Measurements from ENCODE around the gene FNDC3B. TPM values are rescaled to one million over a fixed set of nuclear protein-coding genes. Genes with fewer than 3 reads are reported as not detected.

Gene FNDC3B
- total and polyA plus RNA-seq, 2 of the 8 experiments (the other 6 are each of a cell fraction or from before 2014, with no cell fraction given): 14.1 to 44.4 TPM

GRCh38 chr3:172224560-172225214 is 185.3 kb downstream of the FNDC3B start:
- FAIRE-seq (no peak), DNase-seq (ENCODE audit: low read depth in 1 of 2, low spot score in 2 of 2) (no peak)
- H3K56ac ChIP-seq (replicated peaks; ENCODE audit: insufficient read length, low read depth, low read length): no peak overlapping the region
- H3K9ac ChIP-seq (replicated peaks in 1 of 4; ENCODE audit: extremely low read depth in 1 of 4, low read depth in 3 of 4, low read length in 3 of 4): no peak overlapping the region
- H3K79me1 ChIP-seq (ENCODE audit: low read depth, low read length): no peaks in the 10 kb centered on the region
- no peak overlapping the region for H2AFZ ChIP-seq (ENCODE audit: low read length)
- peaks cover 3 to 14% (median 7%) of the 10 kb centered on the region in 4 experiments for H3K4me1 ChIP-seq (replicated peaks in 1 of 4; ENCODE audit: control insufficient read depth in 3 of 4, insufficient read depth in 4 of 4, low read length in 3 of 4)
- H2BK15ac ChIP-seq (ENCODE audit: low read length): no peak overlapping the region
- H2BK12ac ChIP-seq (ENCODE audit: low read depth, low read length): no peak overlapping the region
- H2BK120ac ChIP-seq (replicated peaks; ENCODE audit: low read depth, low read length): no peak overlapping the region
- no peak overlapping the region for H4K8ac ChIP-seq (ENCODE audit: extremely low read depth, insufficient read depth, low read length)
- CTCF ChIA-PET (ENCODE audit: partially characterized antibody): interaction anchor here (1.2 kb wide), 1 partner anchor 13 kb away, joined by 4 read pairs; no protein-coding TSS in a partner anchor
- H3K36me3 ChIP-seq (ENCODE audit: control insufficient read depth in 2 of 4, insufficient read depth in 4 of 4, low read length in 3 of 4): no peaks in the 10 kb centered on the region; a peak in 1 of 8 replicates
- no peak overlapping the region for H2AK5ac ChIP-seq (ENCODE audit: low read depth, low read length)
- H3K9me3 ChIP-seq (ENCODE audit: insufficient read depth in 2 of 2, low read depth in 1 of 2, low read length in 1 of 2): no peaks in the 10 kb centered on the region
- H3K14ac ChIP-seq (ENCODE audit: insufficient read length): no peak overlapping the region
- H3K23me2 ChIP-seq (ENCODE audit: low read depth, low read length): no peaks in the 10 kb centered on the region
- no peak overlapping the region for H3K27ac ChIP-seq (ENCODE audit: low read depth, low read length)
- TF ChIP-seq RXRA (IDR thresholded peaks at IDR 0.05; ENCODE audit: insufficient read depth, low read depth, low read length) (no peak), BACH1 (IDR thresholded peaks at IDR 0.05; ENCODE audit: low read length) (no peak), KDM1A (IDR thresholded peaks at IDR 0.05; ENCODE audit: borderline replicate concordance, low read length) (no peak), EP300 (IDR thresholded peaks at IDR 0.05; ENCODE audit: borderline replicate concordance in 1 of 2, low read depth in 2 of 2, low read length in 2 of 2) (no peak), NANOG (IDR thresholded peaks at IDR 0.05; ENCODE audit: insufficient read depth, low read depth, low read length, poor library complexity, severe bottlenecking) (no peak), MAFK (IDR thresholded peaks at IDR 0.05; ENCODE audit: low read depth, low read length) (no peak), SRF (IDR thresholded peaks at IDR 0.05; ENCODE audit: low read depth, low read length) (no peak), ASH2L (IDR thresholded peaks at IDR 0.05; ENCODE audit: low read length) (no peak), YY1 (IDR thresholded peaks at IDR 0.05; ENCODE audit: low read depth, low read length) (no peak), MAX (IDR thresholded peaks at IDR 0.05) (no peak)
- no peak overlapping the region for H3K4me3 ChIP-seq (ENCODE audit: extremely low read depth in 1 of 4, insufficient read depth in 2 of 4, low read depth in 3 of 4, low read length in 4 of 4)
- H3K79me2 ChIP-seq (ENCODE audit: control insufficient read depth in 1 of 2, insufficient read depth in 2 of 2, low read length in 2 of 2): peaks cover 3 to 57% of the 10 kb centered on the region in 2 experiments; a peak in 3 of 4 replicates
- peaks cover 0 to 2% of the 10 kb centered on the region in 2 experiments for H4K20me1 ChIP-seq (replicated peaks in 1 of 2; ENCODE audit: control insufficient read depth in 1 of 2, insufficient read depth in 2 of 2, low read length in 2 of 2)
- H2BK5ac ChIP-seq (ENCODE audit: low read depth, low read length): no peak overlapping the region
- no peak overlapping the region for H3K4ac ChIP-seq (replicated peaks; ENCODE audit: insufficient read length, low read depth, low read length)
- no peak overlapping the region for H3K4me2 ChIP-seq (ENCODE audit: insufficient read depth in 1 of 2, low read depth in 2 of 2, low read length in 2 of 2)
- H3K23ac ChIP-seq (ENCODE audit: insufficient read length): no peak overlapping the region
- POLR2A ChIA-PET (ENCODE audit: partially characterized antibody): no interaction called here
- H4K91ac ChIP-seq (replicated peaks; ENCODE audit: insufficient read length, low read length): no peak overlapping the region
- no peak overlapping the region for H3K18ac ChIP-seq (ENCODE audit: extremely low read depth, low read length)
- H2BK20ac ChIP-seq (ENCODE audit: low read length): no peak overlapping the region
- 92% methylated on average over 7 of the region's 7 CpGs; no CpG with 5 or more reads in 1 of the 2 experiments for WGBS, 2 experiments (ENCODE audit: extremely low coverage in 1 of 2, insufficient coverage in 1 of 2, insufficient read length in 1 of 2, insufficient replicate concordance in 2 of 2, low coverage in 1 of 2, low lambda C conversion rate in 2 of 2, missing lambda C conversion rate in 1 of 2)
- H3K27me3 ChIP-seq (replicated peaks in 1 of 4; ENCODE audit: control insufficient read depth in 3 of 4, extremely low read depth in 1 of 4, insufficient read depth in 3 of 4, low read length in 3 of 4): no peaks in the 10 kb centered on the region
- no peak overlapping the region for H4K5ac ChIP-seq (ENCODE audit: insufficient read length, low read depth, low read length)
